ENCODE results near the gene KCNJ2. TPM values are rescaled to one million over a fixed set of nuclear protein-coding genes. Genes with fewer than 3 reads are reported as not detected.

The KCNJ2 gene
- total and polyA plus RNA-seq, 10 of the 15 experiments (the other 5 are each of a cell fraction or from before 2014, with no cell fraction given), result 1.6 to 10.1 (median 3.2) TPM

DNA sequence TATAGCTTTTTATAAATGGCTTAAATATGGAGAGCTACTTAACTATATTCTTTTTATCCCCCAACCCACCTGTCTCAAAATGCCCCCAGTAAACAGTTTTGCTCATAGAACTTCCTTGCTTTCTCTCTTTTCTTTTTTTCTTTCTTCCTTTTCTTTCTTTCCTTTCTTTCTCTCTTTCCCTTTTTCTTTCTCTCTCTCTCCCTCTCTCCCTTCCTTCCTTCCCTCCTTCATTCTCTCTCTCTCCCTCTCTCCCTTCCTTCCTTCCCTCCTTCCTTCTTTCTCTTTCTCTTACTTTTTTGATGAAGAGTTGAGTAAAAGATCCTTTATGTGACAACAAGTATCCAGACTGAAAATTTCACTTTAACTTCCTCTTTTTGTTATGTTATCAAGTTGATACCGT lies 48.2 kb downstream of the KCNJ2 start:
- no TSS peak for BruUV-seq (replicated peaks)
- Histone ChIP-seq H4K20me1 (ENCODE audit: control insufficient read depth, insufficient read depth) (no peaks in the 10 kb centered on the region), H3K27me3 (replicated peaks in 1 of 2; ENCODE audit: control insufficient read depth in 2 of 2, insufficient read depth in 2 of 2, low read length in 1 of 2) (no peaks in the 10 kb centered on the region), H2AFZ (ENCODE audit: control insufficient read depth, low read depth, low read length) (no peak overlapping the region), H3K4me1 (ENCODE audit: control insufficient read depth, insufficient read depth, low read length) (no peaks in the 10 kb centered on the region), H3K27ac (ENCODE audit: control insufficient read depth, insufficient read depth) (no peak overlapping the region), H3K9ac (ENCODE audit: control insufficient read depth, insufficient read depth, low read length) (no peak overlapping the region), H3K36me3 (ENCODE audit: control insufficient read depth in 2 of 2, insufficient read depth in 2 of 2, low read length in 1 of 2) (no peaks in the 10 kb centered on the region), H3K9me3 (replicated peaks; ENCODE audit: control insufficient read depth, insufficient read depth, low read length) (no peaks in the 10 kb centered on the region), H3K4me2 (ENCODE audit: control insufficient read depth, insufficient read depth) (no peak overlapping the region), H3K4me3 (no peak overlapping the region), H3K79me2 (ENCODE audit: control insufficient read depth, insufficient read depth, low read length) (no peaks in the 10 kb centered on the region)
- intact Hi-C loops (cut with micrococcal nuclease; ENCODE audit: unreplicated experiment) (no loop called here), in situ Hi-C loops (cut with MboI) (no loop called here)
- no peak for TF ChIP-seq NR2F1 (conservative IDR thresholded peaks at IDR 0.05)
- no peak for TF ChIP-seq KAT2A (conservative IDR thresholded peaks at IDR 0.05; ENCODE audit: control insufficient read depth, low read depth, low read length)
- TF ChIP-seq, protein P1, sequence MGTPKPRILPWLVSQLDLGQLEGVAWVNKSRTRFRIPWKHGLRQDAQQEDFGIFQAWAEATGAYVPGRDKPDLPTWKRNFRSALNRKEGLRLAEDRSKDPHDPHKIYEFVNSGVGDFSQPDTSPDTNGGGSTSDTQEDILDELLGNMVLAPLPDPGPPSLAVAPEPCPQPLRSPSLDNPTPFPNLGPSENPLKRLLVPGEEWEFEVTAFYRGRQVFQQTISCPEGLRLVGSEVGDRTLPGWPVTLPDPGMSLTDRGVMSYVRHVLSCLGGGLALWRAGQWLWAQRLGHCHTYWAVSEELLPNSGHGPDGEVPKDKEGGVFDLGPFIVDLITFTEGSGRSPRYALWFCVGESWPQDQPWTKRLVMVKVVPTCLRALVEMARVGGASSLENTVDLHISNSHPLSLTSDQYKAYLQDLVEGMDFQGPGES (IDR thresholded peaks at IDR 0.05), result no peak
- no peak for TF ChIP-seq POLR2AphosphoS5 (IDR thresholded peaks at IDR 0.05; ENCODE audit: low read length)
- peak; percentile 31 for TF ChIP-seq SMAD1 (IDR thresholded peaks at IDR 0.05; ENCODE audit: low read depth, partially characterized antibody)
- 0 out of 2 replicates have a peak, but pooled peaks have one; percentile 29 for TF ChIP-seq BMI1 (IDR thresholded peaks at IDR 0.05; ENCODE audit: borderline replicate concordance)
- TF ChIP-seq, protein P2, sequence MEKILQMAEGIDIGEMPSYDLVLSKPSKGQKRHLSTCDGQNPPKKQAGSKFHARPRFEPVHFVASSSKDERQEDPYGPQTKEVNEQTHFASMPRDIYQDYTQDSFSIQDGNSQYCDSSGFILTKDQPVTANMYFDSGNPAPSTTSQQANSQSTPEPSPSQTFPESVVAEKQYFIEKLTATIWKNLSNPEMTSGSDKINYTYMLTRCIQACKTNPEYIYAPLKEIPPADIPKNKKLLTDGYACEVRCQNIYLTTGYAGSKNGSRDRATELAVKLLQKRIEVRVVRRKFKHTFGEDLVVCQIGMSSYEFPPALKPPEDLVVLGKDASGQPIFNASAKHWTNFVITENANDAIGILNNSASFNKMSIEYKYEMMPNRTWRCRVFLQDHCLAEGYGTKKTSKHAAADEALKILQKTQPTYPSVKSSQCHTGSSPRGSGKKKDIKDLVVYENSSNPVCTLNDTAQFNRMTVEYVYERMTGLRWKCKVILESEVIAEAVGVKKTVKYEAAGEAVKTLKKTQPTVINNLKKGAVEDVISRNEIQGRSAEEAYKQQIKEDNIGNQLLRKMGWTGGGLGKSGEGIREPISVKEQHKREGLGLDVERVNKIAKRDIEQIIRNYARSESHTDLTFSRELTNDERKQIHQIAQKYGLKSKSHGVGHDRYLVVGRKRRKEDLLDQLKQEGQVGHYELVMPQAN (conservative IDR thresholded peaks at IDR 0.05), result no peak
- 45% methylated on average over 1 of the region's 1 CpG for WGBS (ENCODE audit: insufficient coverage, insufficient replicate concordance, low lambda C conversion rate, missing lambda C conversion rate)
- ChIA-PET RAD21 (ENCODE audit: unreplicated experiment) (interaction anchor here (1.3 to 1.9 kb wide), 2 partner anchors 40 to 82 kb away, joined by 3 to 7 read pairs; no protein-coding TSS in a partner anchor), POLR2A (interaction anchor here (1.0 kb wide), 1 partner anchor 10 kb away, joined by 3 read pairs; no protein-coding TSS in a partner anchor), CTCF (interaction anchor here (1.3 to 1.4 kb wide), 2 partner anchors 50 to 334 kb away, joined by 4 read pairs; no protein-coding TSS in a partner anchor), SMC1A (ENCODE audit: uncharacterized antibody, unreplicated experiment) (interaction anchor here (0.6 to 3.2 kb wide), 9 partner anchors 9 to 743 kb away, joined by 3 to 25 read pairs (median 5); no protein-coding TSS in a partner anchor)
- DNase-seq (ENCODE audit: low read depth, low spot score), result no peak
- FAIRE-seq, result no peak
- ATAC-seq, result no peak
